NCI-H1930 (cell line): ENCODE data around the gene ORM1.

ENCODE experiments used
- DNase-seq, 2 experiments: peaks; one replicate each; lab custom pipeline; 2025; lab: John Stamatoyannopoulos, UW

The ORM1 gene

GRCh38 chr9:114344188-114344566, 21.3 kb downstream of the ORM1 start:
- DNase-seq: no peak

GRCh38 chr9:114344692-114345091, 21.8 kb downstream of the ORM1 start:
- DNase-seq: no peak

- DNase-seq: no peak
These were observed 22.7 kb downstream of the ORM1 start for GRCh38 chr9:114345493-114346065.

- DNase-seq: no peak
These were observed 23.2 kb downstream of the ORM1 start for GRCh38 chr9:114346146-114346545.

GRCh38 chr9:114347675-114348074, 24.8 kb downstream of the ORM1 start:
- DNase-seq: no peak

- no peak for DNase-seq
These were observed 25.5 kb downstream of the ORM1 start for GRCh38 chr9:114348261-114348905.

GRCh38 chr9:114348906-114349482, 26.1 kb downstream of the ORM1 start:
- DNase-seq: no peak

GRCh38 chr9:114349713-114350480, 27.0 kb downstream of the ORM1 start:
- no peak for DNase-seq

- no peak for DNase-seq
These were observed 27.9 kb downstream of the ORM1 start for GRCh38 chr9:114350636-114351401.

GRCh38 chr9:114351932-114352331, 29.0 kb downstream of the ORM1 start:
- no peak for DNase-seq

- DNase-seq: no peak
These were observed 32.9 kb downstream of the ORM1 start for GRCh38 chr9:114355821-114356220.

- DNase-seq: no peak
These were observed 33.9 kb downstream of the ORM1 start for GRCh38 chr9:114356792-114357191.

- no peak for DNase-seq
These were observed 34.5 kb downstream of the ORM1 start for GRCh38 chr9:114357360-114357759.

GRCh38 chr9:114357911-114358328, 35.0 kb downstream of the ORM1 start:
- DNase-seq: no peak

GRCh38 chr9:114359801-114360200, 36.9 kb downstream of the ORM1 start:
- no peak for DNase-seq

GRCh38 chr9:114361542-114361941, 38.6 kb downstream of the ORM1 start:
- no peak for DNase-seq

GRCh38 chr9:114362394-114362793, 39.5 kb downstream of the ORM1 start:
- no peak for DNase-seq

GRCh38 chr9:114363424-114363823, 40.5 kb downstream of the ORM1 start:
- no peak for DNase-seq

GRCh38 chr9:114364134-114365041, 41.5 kb downstream of the ORM1 start:
- no peak for DNase-seq

- DNase-seq: no peak
These were observed 42.3 kb downstream of the ORM1 start for GRCh38 chr9:114365194-114365593.
